Nephron (organoid): ENCODE data around the gene XPR1.

Source experiments
- H3K27ac Mint-ChIP-seq, 3 experiments: 2 replicates each; pipeline ENCODE4 v1.8.0; 2020; ENCODE audit warnings: mixed read lengths in 3 of 3, mild to moderate bottlenecking in 2 of 3, moderate library complexity in 1 of 3
- H3K27me3 Mint-ChIP-seq: 2 replicates; pipeline ENCODE4 v1.8.0; 2021; ENCODE audit warnings: low read depth, mild to moderate bottlenecking, moderate library complexity, mixed read lengths
- H3K36me3 Mint-ChIP-seq: 2 replicates; pipeline ENCODE4 v1.8.0; 2020; ENCODE audit warnings: low read depth, mixed read lengths
- H3K4me1 Mint-ChIP-seq: 2 replicates; pipeline ENCODE4 v1.8.0; 2020; ENCODE audit warnings: mixed read lengths
- H3K4me3 Mint-ChIP-seq, 3 experiments: 2 replicates each; pipeline ENCODE4 v1.8.0; 2020; ENCODE audit warnings: mild to moderate bottlenecking in 3 of 3, mixed read lengths in 3 of 3, moderate library complexity in 2 of 3
- H3K9me3 Mint-ChIP-seq: 2 replicates; pipeline ENCODE4 v1.8.0; 2020; ENCODE audit warnings: mixed read lengths
- CTCF ChIP-seq, 3 experiments: fragments of 200-600 bp; sonication (generic); IDR thresholded peaks; one replicate each; pipeline ENCODE4 v1.5.0; 2021; ENCODE audit warnings: antibody characterized with exemption in 3 of 3; ENCODE audit not compliant: unreplicated experiment in 3 of 3

Gene XPR1

GRCh38 chr1:180632326-180633056, 669 bp downstream of the XPR1 start:
- no peak for TF ChIP-seq CTCF (IDR thresholded peaks at IDR 0.05; ENCODE audit: unreplicated experiment in 3 of 3)
- H3K27me3 Mint-ChIP-seq = no peaks in the 10 kb centered on the region
- peaks cover 11% of the 10 kb centered on the region for H3K4me1 Mint-ChIP-seq
- H3K36me3 Mint-ChIP-seq = no peaks in the 10 kb centered on the region
- H3K4me3 Mint-ChIP-seq = peak overlapping the region in 2 of 3 experiments; percentile 86 to 91
- H3K27ac Mint-ChIP-seq = peak overlapping the region; percentile 74 to 92 (median 77)
- no peaks in the 10 kb centered on the region for H3K9me3 Mint-ChIP-seq

- Mint-ChIP-seq H3K9me3 (no peaks in the 10 kb centered on the region), H3K4me1 (peaks cover 11% of the 10 kb centered on the region), H3K36me3 (no peaks in the 10 kb centered on the region), H3K4me3 (no peak overlapping the region), H3K27ac (no peak overlapping the region), H3K27me3 (no peaks in the 10 kb centered on the region)
- TF ChIP-seq CTCF (IDR thresholded peaks at IDR 0.05; ENCODE audit: unreplicated experiment in 3 of 3) = no peak
These were observed 1.5 kb downstream of the XPR1 start for GRCh38 chr1:180633057-180634056.

GRCh38 chr1:180636138-180636537, 4.3 kb downstream of the XPR1 start:
- H3K4me1 Mint-ChIP-seq = peaks cover 15% of the 10 kb centered on the region
- H3K27ac Mint-ChIP-seq = no peak overlapping the region
- no peak overlapping the region for H3K4me3 Mint-ChIP-seq
- no peaks in the 10 kb centered on the region for H3K9me3 Mint-ChIP-seq
- H3K27me3 Mint-ChIP-seq = no peaks in the 10 kb centered on the region
- peaks cover 3% of the 10 kb centered on the region for H3K36me3 Mint-ChIP-seq
- no peak for TF ChIP-seq CTCF (IDR thresholded peaks at IDR 0.05; ENCODE audit: unreplicated experiment in 3 of 3)

- Mint-ChIP-seq H3K27me3 (no peaks in the 10 kb centered on the region), H3K27ac (no peak overlapping the region), H3K36me3 (peaks cover 8% of the 10 kb centered on the region), H3K4me1 (peaks cover 15% of the 10 kb centered on the region), H3K9me3 (no peaks in the 10 kb centered on the region), H3K4me3 (no peak overlapping the region)
- TF ChIP-seq CTCF (IDR thresholded peaks at IDR 0.05; ENCODE audit: unreplicated experiment in 3 of 3) = no peak
These were observed 8.0 kb downstream of the XPR1 start for GRCh38 chr1:180639871-180640270.

GRCh38 chr1:180640531-180640949, 8.7 kb downstream of the XPR1 start:
- no peaks in the 10 kb centered on the region for H3K9me3 Mint-ChIP-seq
- no peak overlapping the region for H3K4me3 Mint-ChIP-seq
- peaks cover 8% of the 10 kb centered on the region for H3K36me3 Mint-ChIP-seq
- no peak for TF ChIP-seq CTCF (IDR thresholded peaks at IDR 0.05; ENCODE audit: unreplicated experiment in 3 of 3)
- no peaks in the 10 kb centered on the region for H3K27me3 Mint-ChIP-seq
- peak overlapping the region in 1 of 3 experiments; percentile 18 for H3K27ac Mint-ChIP-seq
- peaks cover 14% of the 10 kb centered on the region for H3K4me1 Mint-ChIP-seq
